Measurements from ENCODE around the gene HMG20A.

The HMG20A gene

DNA sequence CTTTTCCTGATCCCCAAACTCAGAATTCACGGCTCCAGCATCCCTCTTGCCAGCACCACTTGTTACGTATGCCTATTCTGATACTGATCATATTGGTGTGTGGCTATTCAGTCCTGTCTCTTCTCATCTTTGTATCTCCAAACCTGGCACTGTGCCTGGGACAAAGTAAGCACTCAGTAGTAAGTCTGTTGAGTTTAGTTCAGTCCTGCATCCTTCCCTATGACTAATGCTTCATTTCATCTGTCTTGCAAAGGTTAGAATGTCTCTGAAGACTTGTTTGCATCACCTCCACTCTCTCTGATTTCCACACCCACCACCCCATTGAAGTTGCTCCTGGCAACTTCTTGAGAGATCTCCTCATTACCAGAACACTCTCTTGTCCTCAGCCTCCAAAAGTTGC, 80.3 kb downstream of the HMG20A start:
- no peak for DNase-seq (ENCODE audit: low read depth)

DNA sequence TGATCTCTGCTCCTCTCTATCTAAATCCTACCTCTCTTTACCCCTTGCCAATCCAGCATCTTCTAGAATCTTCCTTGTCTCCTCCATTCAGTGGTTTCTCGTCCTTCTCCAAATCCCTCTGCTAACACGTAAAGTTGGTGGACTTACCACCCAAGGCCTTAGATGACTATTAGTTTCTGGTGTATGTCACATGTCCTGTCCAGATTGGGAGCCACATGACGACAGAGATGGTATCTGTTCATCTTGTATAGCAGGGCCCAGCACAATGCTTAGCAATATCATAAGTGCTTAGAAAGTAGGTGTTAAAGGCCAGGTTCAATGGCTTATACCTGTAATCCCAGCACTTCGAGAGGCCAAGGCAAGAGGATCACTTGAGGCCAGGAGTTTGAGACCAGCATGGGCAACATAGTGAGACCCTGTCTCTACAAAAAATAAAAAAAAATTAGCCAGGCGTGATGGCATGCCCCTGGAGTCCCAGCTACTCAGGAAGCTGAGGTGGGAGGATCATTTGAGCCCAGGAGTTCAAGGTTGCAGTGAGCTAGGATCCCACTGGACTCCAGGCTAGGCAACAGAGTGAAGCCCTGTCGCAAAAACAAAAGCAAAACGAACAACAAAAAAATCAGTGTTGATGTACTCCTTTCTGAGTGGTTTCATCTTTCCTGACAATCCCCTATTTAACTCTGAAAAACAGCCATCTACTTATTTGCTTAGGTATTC, 81.8 kb downstream of the HMG20A start:
- DNase-seq (ENCODE audit: low read depth), result no peak

DNA sequence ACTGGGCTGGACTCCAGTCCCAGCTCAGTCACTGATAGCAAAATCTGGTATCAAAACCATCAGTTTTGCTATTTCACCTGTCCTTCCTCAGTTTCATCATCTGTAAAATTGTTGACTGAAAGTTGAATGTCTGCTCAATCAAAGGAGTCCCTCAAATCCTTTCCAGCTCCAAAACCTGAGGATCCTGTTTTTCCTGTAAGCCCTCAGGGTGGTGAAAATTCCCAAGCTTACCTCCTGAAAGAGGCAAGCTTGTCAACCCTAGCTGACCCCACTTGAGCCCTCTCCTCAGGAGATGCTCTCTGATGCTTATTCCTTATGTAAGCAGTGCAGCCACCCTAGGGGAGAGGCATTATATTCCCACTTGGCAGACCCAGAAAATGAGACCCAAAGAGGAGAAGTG, 82.6 kb downstream of the HMG20A start:
- no peak for DNase-seq (ENCODE audit: low read depth)

DNA sequence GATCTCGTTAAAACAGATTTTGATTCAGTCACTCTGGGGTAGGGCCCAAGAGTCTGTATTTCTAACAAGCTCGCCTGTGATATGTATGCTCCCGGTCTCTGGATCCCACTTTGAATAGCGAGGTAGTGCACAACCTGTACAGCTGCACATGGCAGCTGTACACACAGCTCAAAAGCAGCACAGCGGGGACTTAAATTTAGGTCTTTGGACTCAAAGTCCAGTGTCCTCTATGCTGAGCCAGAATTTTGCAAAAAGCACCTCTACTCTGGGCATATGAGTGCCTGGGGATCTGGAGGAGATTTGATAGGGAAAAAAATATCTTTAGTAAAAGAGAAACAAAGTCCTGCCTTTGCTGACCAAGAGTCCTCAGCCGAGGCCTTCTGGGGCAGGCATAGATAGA, 83.1 kb downstream of the HMG20A start:
- no peak for DNase-seq (ENCODE audit: low read depth)

DNA sequence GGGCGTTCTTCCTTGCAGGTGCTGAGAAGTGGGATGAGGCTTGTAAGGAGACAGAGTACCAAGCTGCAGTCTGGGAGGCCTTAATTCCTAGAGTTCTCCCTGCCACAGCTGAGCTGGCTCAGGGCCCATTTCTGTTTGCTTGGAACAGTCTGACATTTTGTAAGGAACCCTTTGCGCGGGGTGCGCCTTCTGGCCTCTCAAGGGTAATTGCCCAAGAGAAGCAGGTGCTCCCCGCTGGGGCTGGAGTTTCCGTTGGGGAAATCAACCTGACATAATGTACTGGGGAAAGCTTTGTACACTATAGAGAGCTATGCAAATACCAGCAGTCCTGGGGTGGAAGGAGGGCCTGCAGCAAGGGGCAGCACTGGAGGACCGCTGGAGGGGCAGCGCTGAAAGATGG, 83.6 kb downstream of the HMG20A start:
- DNase-seq (ENCODE audit: low read depth), result no peak

DNA sequence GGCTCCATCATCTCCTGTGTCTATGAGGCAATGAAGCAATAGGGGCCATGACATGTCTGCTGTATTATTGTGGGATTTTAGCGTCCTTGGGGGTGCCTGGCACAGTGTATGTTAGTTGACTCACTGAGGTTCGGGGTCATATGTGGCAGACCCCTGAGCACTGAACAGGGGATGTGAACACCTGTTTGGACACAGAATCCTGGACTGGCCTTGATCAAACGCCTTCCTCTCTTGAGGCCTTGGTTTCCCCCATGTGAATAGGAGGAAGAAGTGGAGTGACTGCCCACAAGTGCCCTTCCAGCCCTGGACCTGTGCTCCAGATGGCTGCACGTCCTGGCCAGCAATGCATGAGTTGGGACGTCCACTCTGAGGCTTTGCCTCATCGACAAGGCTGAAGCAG, 84.2 kb downstream of the HMG20A start:
- DNase-seq (ENCODE audit: low read depth), result no peak

DNA sequence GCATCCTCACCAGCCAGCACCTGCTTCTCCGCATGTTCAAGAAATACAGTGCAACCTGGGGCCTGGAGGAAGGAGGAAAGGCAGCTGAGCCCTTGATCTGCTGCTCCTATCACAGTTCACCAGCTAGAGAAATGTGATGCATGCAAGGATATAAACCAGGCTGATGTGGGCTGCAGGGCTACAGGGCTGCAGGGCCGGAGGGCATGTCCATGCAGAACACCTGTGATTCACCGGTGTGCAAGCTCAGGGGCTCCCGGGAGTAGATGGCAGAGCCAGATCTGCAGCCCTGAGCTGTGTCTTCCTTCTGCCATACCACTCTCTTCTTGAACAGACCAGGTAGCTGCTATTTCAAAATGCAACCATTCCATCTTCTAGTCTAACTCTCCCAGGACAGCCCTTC, 84.9 kb downstream of the HMG20A start:
- DNase-seq (ENCODE audit: low read depth), result no peak

DNA sequence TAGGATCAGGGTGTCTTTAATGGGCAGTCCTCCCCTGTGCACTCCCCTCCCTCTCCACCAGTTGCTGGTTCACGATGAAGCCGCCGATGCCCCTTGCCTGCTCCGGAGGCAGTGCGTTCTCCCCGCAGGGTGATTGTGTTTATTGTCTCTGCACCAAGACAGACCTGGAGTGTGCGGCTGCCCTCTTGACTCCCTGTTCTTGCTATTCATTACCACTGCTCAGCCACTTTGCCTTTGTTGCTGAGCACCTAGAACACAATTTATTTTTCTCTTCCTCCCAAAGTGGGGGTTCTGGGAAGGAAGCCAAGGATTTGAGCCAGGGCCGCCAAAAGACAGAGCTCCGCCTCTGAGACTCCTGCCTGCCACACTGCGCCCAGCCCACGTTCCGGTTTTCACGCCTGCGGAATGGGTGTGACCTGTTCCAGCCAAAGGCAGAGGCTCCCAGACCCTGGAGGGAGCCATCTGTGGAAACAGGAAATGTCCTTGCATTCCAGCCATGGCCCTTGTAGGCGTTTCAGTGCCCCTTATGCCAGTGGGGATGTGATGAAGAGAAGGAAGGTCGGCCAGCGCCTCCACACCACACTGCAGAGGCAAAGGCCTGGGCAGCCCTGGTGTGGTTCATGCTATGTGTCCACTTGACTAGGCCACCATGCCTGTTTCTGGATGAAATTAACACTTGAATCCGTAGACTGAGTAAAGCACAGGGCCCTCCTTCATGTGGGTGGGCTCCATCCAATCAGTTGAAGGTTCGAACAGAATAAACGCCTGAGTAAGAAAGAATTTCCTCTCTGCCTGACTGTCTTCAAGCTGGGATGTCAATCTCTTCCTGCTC, 85.8 kb downstream of the HMG20A start:
- DNase-seq (ENCODE audit: low read depth), result no peak

DNA sequence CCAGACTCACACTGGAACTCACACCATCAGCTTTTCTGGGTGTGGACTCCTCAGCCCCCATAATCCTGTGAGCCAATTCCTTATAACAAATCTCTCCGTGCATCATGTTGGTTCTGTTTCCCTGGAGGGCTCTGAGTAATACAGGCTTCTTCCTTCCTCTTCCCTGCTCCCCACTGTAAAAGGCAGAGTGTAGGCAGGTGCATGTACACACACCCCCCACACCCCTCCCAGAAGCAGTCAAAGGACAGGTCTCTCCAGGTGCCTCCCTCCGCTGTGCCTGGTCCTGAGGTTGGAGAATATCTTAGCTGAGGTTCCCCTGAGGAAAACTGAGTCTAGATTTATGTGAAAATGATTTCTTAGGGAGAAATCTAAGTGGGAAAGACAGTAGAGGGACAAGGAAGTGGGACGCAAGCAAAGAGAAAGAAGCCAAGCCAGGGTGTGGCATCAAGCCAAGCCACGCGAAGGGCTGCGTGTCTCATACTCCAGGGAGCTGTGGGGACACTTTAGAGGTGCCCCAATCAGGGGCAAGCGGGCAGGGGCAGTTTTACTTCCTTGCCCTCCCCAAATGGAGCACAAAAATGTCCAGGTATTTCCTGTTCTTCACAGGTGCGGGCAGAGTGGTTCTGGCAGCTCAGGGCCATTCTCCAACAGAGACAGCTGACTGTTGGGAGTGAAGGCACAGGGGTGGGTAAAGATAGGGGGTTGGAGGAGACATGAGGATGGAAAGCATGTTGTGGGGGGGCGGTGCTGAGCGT, 86.6 kb downstream of the HMG20A start:
- no peak for DNase-seq (ENCODE audit: low read depth)

DNA sequence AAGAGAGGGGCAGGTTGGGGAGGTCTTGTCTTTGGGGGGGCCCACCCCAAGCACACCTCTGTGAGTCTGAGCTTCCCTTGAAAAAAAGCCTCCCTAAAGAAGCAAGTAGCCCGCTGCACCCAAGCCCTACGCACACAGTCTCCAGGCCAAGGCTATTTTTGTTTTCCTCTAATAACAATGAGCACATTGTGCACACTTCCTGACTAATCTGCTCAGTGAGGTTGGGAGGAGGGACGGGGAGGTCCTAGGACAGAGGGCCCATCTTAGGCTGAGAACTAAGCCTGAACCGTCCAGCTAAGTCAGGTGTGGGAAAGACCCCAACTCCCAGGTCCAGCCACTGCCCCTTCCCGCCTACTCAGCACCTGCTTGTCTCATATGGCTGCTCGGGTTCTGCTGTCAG, 87.2 kb downstream of the HMG20A start:
- DNase-seq (ENCODE audit: low read depth), result no peak

DNA sequence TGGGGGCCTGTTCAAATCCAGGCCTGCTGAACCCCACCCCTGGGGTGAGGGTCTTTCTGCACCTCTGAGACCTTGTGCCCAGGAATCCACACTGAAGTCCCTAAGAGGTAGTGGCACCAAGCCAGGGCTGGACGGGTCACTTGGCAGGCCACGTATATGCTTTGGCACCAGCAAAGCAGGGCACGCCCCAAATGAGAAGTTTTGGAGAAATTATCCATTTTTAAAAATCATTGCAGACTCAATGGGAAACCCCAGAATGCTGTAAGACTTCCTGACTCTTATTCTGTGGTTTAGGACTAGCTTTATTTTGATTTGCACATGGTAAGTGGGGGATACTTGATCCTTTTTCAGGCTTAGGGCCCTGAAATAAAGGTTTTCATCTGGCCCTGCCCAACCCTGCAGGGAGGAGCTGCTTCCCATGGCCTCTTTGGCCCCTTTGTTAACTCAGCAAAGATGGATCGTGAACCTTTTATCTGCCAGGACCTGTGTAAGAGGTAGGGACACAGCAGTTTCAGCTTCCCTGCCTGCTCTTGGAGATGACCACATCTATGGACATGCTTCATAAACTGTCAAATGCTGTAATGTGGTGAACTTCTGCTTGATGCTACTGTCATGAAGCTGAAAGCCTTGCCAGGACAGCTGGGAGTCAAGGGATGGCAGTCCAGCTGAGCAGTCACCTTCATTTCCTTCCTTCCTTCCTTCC, 88.0 kb downstream of the HMG20A start:
- DNase-seq (ENCODE audit: low read depth), result no peak

DNA sequence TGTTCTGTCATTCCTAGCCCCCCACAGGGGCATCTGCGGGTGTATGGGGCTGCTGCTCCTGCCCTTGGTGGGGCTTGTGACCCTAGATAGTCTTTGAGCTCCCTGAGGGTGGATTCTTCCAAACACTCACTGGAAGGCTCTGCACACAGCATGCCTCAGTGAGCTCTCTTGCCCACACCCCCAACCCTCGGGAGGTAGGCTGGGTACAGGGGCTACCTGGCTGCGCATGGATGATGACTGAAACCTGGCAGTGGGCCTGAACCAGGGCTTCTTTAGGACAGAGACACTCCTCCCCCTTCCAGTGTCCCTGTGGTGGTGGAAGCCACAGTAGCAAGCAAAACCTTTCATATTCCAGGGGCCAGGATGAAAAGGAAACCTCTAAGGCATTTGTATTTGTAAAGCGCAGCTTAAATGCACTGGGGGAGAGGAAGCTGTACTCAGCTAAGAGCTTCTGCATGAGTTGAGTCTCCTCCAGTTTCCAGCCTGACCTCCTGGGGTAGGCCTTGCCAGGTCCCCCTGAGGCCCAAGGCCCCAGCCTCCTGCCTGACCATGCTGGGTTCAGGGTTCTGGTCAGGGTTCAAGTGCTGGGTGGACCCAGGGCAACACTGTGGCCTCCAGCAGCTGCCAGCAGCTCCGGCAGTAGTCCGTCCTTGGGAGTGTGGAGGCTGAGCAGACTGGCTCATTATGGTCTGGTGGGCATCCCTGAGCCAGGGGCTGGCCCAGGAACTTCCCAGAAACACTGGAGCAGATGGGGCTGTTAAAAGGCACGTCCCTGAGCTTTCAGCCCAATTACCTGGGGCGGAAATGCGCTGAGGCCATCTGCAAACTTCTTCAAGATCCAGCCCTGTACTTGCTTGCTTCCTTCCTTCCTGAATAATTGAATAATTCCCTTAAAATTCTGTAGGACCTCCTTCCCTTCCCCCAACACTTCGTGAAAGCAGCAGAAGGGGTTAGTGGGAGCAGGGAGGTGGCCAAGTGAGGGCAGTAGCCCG, 89.7 kb downstream of the HMG20A start:
- no peak for DNase-seq (ENCODE audit: low read depth)

DNA sequence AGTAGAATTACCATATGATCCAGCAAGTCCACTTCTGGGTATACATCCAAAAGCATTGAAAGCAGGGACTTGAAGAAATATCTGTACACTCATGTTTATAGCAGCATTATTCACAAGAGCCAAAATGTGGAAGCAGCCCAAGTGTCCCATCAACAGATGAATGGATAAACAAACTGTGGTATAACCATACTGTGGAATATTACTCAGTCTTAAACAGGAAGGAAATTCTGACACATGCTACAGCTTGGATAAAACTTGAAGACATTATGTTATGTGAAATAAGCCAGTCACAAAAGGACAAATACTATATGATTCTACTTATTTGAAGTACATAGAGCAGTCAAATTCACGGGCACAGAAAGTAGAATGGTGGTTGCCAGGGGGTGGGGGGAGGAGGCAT, 91.2 kb downstream of the HMG20A start:
- DNase-seq (ENCODE audit: low read depth), result no peak

DNA sequence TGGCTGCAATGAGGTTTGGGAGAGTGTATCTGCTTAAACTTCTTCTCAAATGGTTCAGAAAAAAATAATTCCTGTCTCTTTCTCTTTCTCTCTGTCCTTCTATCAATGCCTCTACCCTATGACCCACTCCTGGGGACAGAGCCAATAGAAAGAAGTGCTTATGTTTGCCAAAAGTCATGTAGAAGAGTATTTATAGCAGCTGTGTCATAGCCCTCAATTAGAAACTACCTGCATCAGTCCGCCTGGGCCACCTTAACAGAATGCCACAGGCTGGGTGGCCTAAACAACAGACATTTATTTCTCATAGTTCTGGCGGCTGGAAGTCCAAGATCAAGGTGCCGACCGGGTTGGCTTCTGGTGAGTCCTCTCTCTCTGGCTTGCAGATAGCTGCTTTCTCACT, 92.5 kb downstream of the HMG20A start:
- no peak for DNase-seq (ENCODE audit: low read depth)

DNA sequence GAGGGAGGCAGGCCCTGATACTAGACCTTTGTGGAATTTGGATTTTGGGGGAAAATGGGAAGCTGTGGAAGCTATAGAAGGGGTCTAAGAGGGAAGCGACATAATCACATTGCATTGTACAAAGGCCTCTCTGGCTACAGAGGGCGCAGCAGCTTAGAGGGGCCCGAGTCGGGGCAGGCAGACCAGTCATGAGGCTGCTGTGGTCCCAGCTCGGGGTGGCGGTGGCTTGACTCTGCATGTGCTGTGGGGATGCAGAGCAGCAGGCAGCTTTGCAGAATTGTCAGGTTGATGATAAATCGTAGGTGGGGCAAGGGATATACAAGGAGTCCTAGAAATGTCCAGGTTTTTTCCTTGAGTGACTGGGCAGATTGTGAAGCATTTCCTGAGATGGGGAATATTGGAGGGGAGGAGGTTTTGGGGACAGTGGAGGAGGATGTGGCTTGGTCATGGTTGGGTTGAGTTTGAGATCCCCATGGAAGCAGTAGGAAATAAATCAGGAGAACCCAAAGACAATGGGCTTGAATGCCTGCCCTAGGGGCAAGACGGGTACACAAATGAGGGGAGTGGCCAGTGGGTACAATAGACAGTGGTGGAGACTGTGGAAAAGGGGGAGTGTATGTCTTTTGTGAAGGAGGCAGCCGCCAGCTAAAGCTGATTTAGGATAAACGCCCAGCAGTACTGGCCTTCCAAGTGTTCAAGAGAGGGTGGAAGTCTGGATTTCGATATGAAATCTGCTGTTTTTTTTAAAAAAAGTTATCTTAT, 94.1 kb downstream of the HMG20A start:
- no peak for DNase-seq (ENCODE audit: low read depth)

DNA sequence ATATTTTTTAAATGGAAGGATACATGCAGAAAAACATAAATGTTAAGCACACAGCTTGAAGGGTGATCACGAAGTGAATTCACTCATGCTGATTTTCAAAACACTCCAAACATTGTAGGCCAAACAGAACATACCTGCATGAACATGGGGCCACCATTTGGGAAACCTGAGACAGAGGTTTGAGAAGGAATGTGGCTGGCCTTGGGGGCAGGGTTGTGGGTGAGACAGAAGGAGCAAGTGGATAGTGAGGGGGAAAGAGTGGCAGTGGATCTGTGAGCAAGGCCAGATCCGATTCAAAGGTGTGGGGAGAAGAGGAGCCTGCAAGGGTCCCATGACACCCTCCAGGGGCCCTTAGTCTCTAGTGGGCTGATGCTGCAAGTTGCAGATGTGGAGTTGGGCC, 94.9 kb downstream of the HMG20A start:
- DNase-seq (ENCODE audit: low read depth), result no peak

DNA sequence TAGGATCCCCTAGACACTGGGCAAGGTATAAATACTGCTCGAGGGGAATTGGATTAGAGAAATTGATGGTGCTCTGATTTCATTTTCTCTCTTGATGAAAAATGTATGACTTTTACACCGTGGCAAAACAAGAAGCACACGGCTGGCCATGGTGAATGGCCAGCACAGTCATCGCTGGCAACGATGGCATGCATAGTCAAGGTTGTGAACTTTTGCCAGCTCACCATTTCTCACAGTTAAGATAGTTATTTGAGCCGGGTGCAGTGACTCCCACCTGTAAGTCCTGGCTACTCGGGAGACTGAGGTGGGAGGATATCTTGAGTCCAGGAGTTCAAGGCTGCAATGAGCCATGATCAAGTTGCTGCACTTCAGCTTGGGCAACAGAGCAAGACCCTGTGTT, 95.4 kb downstream of the HMG20A start:
- no peak for DNase-seq (ENCODE audit: low read depth)

DNA sequence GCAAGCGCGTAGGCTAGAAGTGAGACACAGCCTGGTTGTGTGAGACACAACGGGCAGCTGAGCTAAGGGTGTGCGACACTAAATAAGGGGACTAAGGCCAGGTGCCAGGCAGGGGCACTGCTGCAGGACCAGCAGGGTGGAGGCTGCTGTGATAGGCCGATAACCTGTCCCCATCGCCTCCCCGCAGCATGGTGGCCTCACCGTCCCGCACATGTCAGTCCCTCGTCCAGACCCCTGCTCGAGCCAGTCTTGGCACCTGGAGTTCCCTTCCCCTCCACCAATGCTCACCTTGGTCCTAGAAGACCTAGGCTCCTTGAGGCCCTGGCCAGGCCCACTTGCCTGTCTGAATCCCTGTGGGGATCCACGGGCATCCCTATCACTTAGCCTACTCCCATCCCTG, 96.1 kb downstream of the HMG20A start:
- no peak for DNase-seq (ENCODE audit: low read depth)

DNA sequence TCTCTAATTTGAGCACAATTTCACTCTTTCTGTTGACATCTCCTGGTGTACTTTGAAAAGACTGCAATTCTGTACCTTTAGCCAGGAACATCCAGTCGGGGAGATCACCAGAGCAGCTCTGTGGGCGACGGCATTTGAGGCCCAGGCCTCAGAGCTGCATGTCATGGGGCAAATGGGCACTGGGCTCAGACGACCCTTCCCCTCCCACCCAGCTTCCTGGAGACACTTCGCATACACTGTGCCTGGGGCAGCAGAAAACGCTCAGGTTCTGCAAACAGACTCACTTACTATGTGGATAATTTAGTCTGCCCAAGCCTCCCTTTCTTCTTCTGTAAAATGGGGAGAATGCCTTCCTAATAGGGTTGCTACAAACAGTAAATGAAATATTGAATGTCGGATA, 96.9 kb downstream of the HMG20A start:
- DNase-seq (ENCODE audit: low read depth), result no peak

DNA sequence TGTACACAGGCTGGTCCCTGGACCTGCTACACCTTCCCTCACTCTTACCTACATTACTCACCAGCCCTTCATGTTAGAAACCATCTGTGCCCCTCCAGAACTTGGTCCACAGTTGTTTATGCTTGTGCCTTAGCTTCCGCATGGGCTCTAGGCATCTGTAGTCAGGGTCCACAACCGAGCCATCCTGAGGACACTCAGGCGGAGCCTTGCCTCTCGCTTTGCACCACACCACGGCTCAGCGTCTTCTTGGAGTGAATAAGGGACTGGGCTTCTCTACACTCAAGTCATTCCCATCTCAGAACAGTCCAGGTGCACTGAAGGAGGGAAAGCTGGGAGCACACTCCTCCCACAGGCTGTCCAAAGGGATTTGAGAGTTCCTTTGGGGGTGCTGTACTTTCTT, 97.8 kb downstream of the HMG20A start:
- DNase-seq (ENCODE audit: low read depth), result no peak

Data from stimulated activated CD8-positive, alpha-beta memory T cell treated with anti-CD3 and anti-CD28 coated beads, Interleukin-4, amount 100 ng/mL, for 24 hours (primary cell).